Subcutaneous adipose tissue (tissue), 4 donors: Measurements from ENCODE around the gene SERINC3. TPM values are rescaled to one million over a fixed set of nuclear protein-coding genes. Genes with fewer than 3 reads are reported as not detected.

Source experiments
- CTCF ChIP-seq: fragments of 450-650 bp; IDR thresholded peaks from one replicate; pipeline ENCODE4 v1.5.1; 2016; ENCODE audit warnings: low read depth, mild to moderate bottlenecking, control low read depth, antibody characterized with exemption, moderate library complexity
- total RNA-seq, 4 donors: library from RNA; depleted of rRNA; stranded (reverse); fragments of >200 nt; gene quantifications; one replicate each; pipeline ENCODE4 v1.1.0, GENCODE V29; 2016

The SERINC3 gene
- total RNA-seq, 4 donors from 2014 or later = 137 to 178 (median 148) TPM

GRCh38 chr20:44483112-44483511, 38.8 kb downstream of the SERINC3 start:
- no peak for TF ChIP-seq CTCF

GRCh38 chr20:44481719-44482416, 40.0 kb downstream of the SERINC3 start:
- TF ChIP-seq CTCF = no peak

GRCh38 chr20:44480097-44480496, 41.8 kb downstream of the SERINC3 start:
- no peak for TF ChIP-seq CTCF

- no peak for TF ChIP-seq CTCF
Measured at GRCh38 chr20:44479643-44480042, 42.2 kb downstream of the SERINC3 start.

GRCh38 chr20:44478206-44478605, 43.7 kb downstream of the SERINC3 start:
- TF ChIP-seq CTCF = no peak

GRCh38 chr20:44477151-44477550, 44.7 kb downstream of the SERINC3 start:
- no peak for TF ChIP-seq CTCF

- TF ChIP-seq CTCF = no peak
Measured at GRCh38 chr20:44475694-44476560, 45.9 kb downstream of the SERINC3 start, which contains the start of gene TTPAL. TSS of gene TTPAL (plus strand) at chr20:44475874. CDS start at chr20:44480000, 4,126 bp downstream.
